ENCODE results near the gene RENBP. TPM values are rescaled to one million over a fixed set of nuclear protein-coding genes. Genes with fewer than 3 reads are reported as not detected.

The RENBP gene
- polyA plus RNA-seq, 1 of the 3 experiments (the other 2 are of a cell fraction) = 0.90 TPM

DNA sequence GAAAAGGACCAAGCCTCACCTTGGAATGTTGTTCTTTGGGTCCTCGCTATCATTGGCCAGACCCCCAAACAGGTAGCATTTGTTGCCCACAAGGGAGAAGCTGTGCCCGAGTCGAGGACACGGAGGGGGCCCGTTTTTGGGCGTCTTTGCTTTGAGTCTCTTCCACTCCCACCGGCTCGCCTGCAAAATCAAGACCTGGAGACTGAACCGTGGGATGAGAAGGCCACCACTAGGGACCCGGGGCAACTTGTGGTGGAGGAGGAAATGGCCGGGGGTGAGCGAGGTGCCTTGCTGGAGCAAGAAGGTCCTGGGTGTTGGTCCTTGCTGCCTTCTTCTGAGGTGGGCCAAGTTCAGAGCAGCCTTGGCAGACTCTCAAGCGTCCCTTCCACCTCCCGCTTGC is 19.7 kb upstream of the RENBP start:
- TF ChIP-seq YY1 (IDR thresholded peaks at IDR 0.05; ENCODE audit: low read depth) (no peak), FOSL2 (IDR thresholded peaks at IDR 0.05; ENCODE audit: borderline replicate concordance, low read depth) (no peak), GABPA (IDR thresholded peaks at IDR 0.05; ENCODE audit: low read depth) (no peak), TAF1 (IDR thresholded peaks at IDR 0.05; ENCODE audit: borderline replicate concordance, low read depth, low read length) (no peak), PBX3 (IDR thresholded peaks at IDR 0.05) (no peak), ELF1 (IDR thresholded peaks at IDR 0.05) (no peak), RCOR1 (IDR thresholded peaks at IDR 0.05; ENCODE audit: low read length) (no peak), FOXJ3 (CRISPR knock-in tag; IDR thresholded peaks at IDR 0.05) (no peak), RAD21 (IDR thresholded peaks at IDR 0.05; ENCODE audit: low read length) (no peak), FOXM1 (IDR thresholded peaks at IDR 0.05; ENCODE audit: low read depth) (no peak), NFIC (IDR thresholded peaks at IDR 0.05; ENCODE audit: borderline replicate concordance) (no peak), RXRA (IDR thresholded peaks at IDR 0.05; ENCODE audit: borderline replicate concordance, low read depth) (no peak), TEAD4 (IDR thresholded peaks at IDR 0.05; ENCODE audit: borderline replicate concordance, insufficient read depth) (no peak), JUND (IDR thresholded peaks at IDR 0.05) (no peak), RFX5 (IDR thresholded peaks at IDR 0.05; ENCODE audit: low read length) (no peak), SIN3A (IDR thresholded peaks at IDR 0.05; ENCODE audit: borderline replicate concordance, low read depth, low read length) (no peak), EP300 (IDR thresholded peaks at IDR 0.05; ENCODE audit: borderline replicate concordance in 1 of 2, low read depth in 1 of 2, low read length in 1 of 2) (no peak)
- H3K36me3 ChIP-seq (replicated peaks in 1 of 2; ENCODE audit: control insufficient read depth in 1 of 2, insufficient read depth in 2 of 2, low read length in 1 of 2) = peaks cover 12 to 59% of the 10 kb centered on the region in 2 experiments
- no peak overlapping the region for H3K27ac ChIP-seq (ENCODE audit: low read depth in 2 of 2, low read length in 1 of 2)
- H3K9ac ChIP-seq = no peak overlapping the region
- H3K9me2 ChIP-seq = no peaks in the 10 kb centered on the region
- no peaks in the 10 kb centered on the region for H3K9me3 ChIP-seq
- no peaks in the 10 kb centered on the region for H3K27me3 ChIP-seq (ENCODE audit: insufficient read depth)
- POLR2A ChIA-PET = no interaction called here
- DNase-seq = no peak
- WGBS (ENCODE audit: low lambda C conversion rate) = 100% methylated on average over 4 of the region's 14 CpGs
- no peaks in the 10 kb centered on the region for H3F3A ChIP-seq (replicated peaks; ENCODE audit: insufficient read depth)
- H2AFZ ChIP-seq (ENCODE audit: low read depth) = no peak overlapping the region
- H3K4me3 ChIP-seq (ENCODE audit: low read depth in 2 of 2, low read length in 1 of 2) = no peak overlapping the region
- H3K4me2 ChIP-seq = no peak overlapping the region
- CTCF ChIA-PET = interaction anchor here (11.6 kb wide), 1 partner anchor 15 kb away, joined by 179 read pairs; the partner anchor contains the start of gene RENBP
- peaks cover 70% of the 10 kb centered on the region for H3K79me2 ChIP-seq (ENCODE audit: insufficient read depth)
- peaks cover 77% of the 10 kb centered on the region for H4K20me1 ChIP-seq (ENCODE audit: insufficient read depth)
- peaks cover 16 to 27% of the 10 kb centered on the region in 2 experiments; a peak in 2 of 4 replicates for H3K4me1 ChIP-seq (ENCODE audit: control insufficient read depth in 1 of 2, insufficient read depth in 2 of 2, low read depth in 1 of 2, low read length in 1 of 2)

DNA sequence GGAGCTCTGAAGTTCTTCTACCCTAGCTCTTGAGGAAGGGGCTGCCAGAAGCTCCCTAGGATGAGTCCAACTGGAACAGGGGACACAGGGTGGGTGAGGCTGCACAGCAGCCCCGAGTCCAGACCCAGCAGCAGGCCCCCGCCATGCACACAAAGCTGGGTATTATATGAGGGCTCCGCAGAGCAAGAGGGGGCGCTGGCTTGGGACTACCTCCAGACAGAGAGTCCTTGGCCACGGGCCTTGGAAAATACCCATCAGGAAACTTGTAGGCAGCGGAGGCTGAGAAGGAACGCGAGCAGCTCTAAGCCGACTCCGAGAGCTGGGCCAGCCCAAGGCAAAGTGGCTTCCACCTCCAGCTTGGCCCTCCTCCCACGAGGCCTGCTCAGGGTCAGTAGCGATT is 19.1 kb upstream of the RENBP start:
- Histone ChIP-seq H3K4me3 (ENCODE audit: low read depth in 2 of 2, low read length in 1 of 2) (no peak overlapping the region), H3K4me1 (ENCODE audit: control insufficient read depth in 1 of 2, insufficient read depth in 2 of 2, low read depth in 1 of 2, low read length in 1 of 2) (peaks cover 14 to 21% of the 10 kb centered on the region in 2 experiments; a peak in 2 of 4 replicates), H3K36me3 (replicated peaks in 1 of 2; ENCODE audit: control insufficient read depth in 1 of 2, insufficient read depth in 2 of 2, low read length in 1 of 2) (peaks cover 12 to 64% of the 10 kb centered on the region in 2 experiments), H3K27ac (ENCODE audit: low read depth in 2 of 2, low read length in 1 of 2) (no peak overlapping the region), H3K9me3 (no peaks in the 10 kb centered on the region), H3K9me2 (no peaks in the 10 kb centered on the region), H3F3A (replicated peaks; ENCODE audit: insufficient read depth) (no peaks in the 10 kb centered on the region), H4K20me1 (ENCODE audit: insufficient read depth) (peaks cover 72% of the 10 kb centered on the region), H2AFZ (ENCODE audit: low read depth) (no peak overlapping the region), H3K9ac (no peak overlapping the region), H3K79me2 (ENCODE audit: insufficient read depth) (peaks cover 65% of the 10 kb centered on the region), H3K4me2 (no peak overlapping the region), H3K27me3 (ENCODE audit: insufficient read depth) (no peaks in the 10 kb centered on the region)
- ChIA-PET CTCF (interaction anchor here (11.6 kb wide), 1 partner anchor 15 kb away, joined by 179 read pairs; the partner anchor contains the start of gene RENBP), POLR2A (no interaction called here)
- no peak for DNase-seq
- WGBS (ENCODE audit: low lambda C conversion rate) = 83% methylated on average over 4 of the region's 12 CpGs
- TF ChIP-seq, protein P1, sequence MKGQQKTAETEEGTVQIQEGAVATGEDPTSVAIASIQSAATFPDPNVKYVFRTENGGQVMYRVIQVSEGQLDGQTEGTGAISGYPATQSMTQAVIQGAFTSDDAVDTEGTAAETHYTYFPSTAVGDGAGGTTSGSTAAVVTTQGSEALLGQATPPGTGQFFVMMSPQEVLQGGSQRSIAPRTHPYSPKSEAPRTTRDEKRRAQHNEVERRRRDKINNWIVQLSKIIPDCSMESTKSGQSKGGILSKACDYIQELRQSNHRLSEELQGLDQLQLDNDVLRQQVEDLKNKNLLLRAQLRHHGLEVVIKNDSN (IDR thresholded peaks at IDR 0.05; ENCODE audit: borderline replicate concordance, low read depth) = no peak

Data from SK-N-SH (cell line).